Muscle of leg (tissue), 16 donors: Measurements from ENCODE around the gene KRTAP5-2. TPM values are rescaled to one million over a fixed set of nuclear protein-coding genes. Genes with fewer than 3 reads are reported as not detected.
"Not testable (repeated sequence)": the region's sequence is repeated elsewhere in the genome, so short reads cannot be mapped to it uniquely, and the experiment has no call there.

ENCODE experiments used
- DNase-seq: peaks from one replicate; pipeline ENCODE4 v3.0.0; 2013
- H3K27ac ChIP-seq: one replicate; pipeline ENCODE4 v1.5.1; 2013; ENCODE audit warnings: mild to moderate bottlenecking, low read length, control low read depth
- H3K27me3 ChIP-seq: one replicate; pipeline ENCODE4 v1.6.1; 2013; ENCODE audit warnings: low read length; ENCODE audit not compliant: control insufficient read depth, insufficient read depth
- H3K36me3 ChIP-seq: one replicate; pipeline ENCODE4 v1.6.1; 2013; ENCODE audit warnings: low read length; ENCODE audit not compliant: control insufficient read depth, insufficient read depth
- H3K4me1 ChIP-seq: one replicate; pipeline ENCODE4 v1.6.1; 2013; ENCODE audit warnings: low read length; ENCODE audit not compliant: control insufficient read depth, insufficient read depth
- H3K4me3 ChIP-seq: one replicate; pipeline ENCODE4 v1.5.1; 2013; ENCODE audit warnings: low read length, control low read depth
- H3K9me3 ChIP-seq: replicated peaks from 2 replicates; pipeline ENCODE4 v1.6.1; 2013; ENCODE audit warnings: low read depth, low read length; ENCODE audit not compliant: control insufficient read depth
- WGBS: methylation state at CpG from one replicate; pipeline ENCODE4 v1.1.5; 2013; ENCODE audit warnings: missing lambda C conversion rate; ENCODE audit not compliant: insufficient coverage; 5-methylcytosine and 5-hydroxymethylcytosine counted together
- long read RNA-seq, 11 donors: transcript quantifications; one replicate each; lab custom pipeline, GENCODE V29; 2026
- polyA plus RNA-seq, 8 donors: library from polyadenylated mRNA; unstranded; fragments of 120-200 nt; gene quantifications; one replicate each; pipeline versions ENCODE4 v1.2.1 to v1.2.3, GENCODE V29; 2013; ENCODE audit warnings: inconsistent platforms in 1 of 8, low replicate concordance in 1 of 8; ENCODE audit not compliant: insufficient read length in 8 of 8, insufficient read depth in 1 of 8
- total RNA-seq: library from RNA; stranded (reverse); fragments of 120-200 nt; gene quantifications from one replicate; pipeline ENCODE4 v1.2.4, GENCODE V29; 2013

The KRTAP5-2 gene, protein sequence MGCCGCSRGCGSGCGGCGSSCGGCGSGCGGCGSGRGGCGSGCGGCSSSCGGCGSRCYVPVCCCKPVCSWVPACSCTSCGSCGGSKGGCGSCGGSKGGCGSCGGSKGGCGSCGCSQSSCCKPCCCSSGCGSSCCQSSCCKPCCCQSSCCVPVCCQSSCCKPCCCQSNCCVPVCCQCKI
- total RNA-seq (not detected), polyA plus RNA-seq (not detected)
- long read RNA-seq, donor 1, result 0 reads
- long read RNA-seq, donor 2, result 0 reads
- long read RNA-seq, donor 3, result 0 reads
- long read RNA-seq, donor 4, result 0 reads
- long read RNA-seq, donor 5, result 0 reads
- long read RNA-seq, donor 6, result 0 reads
- long read RNA-seq, donor 7, result 0 reads
- long read RNA-seq, donor 8, result 0 reads
- long read RNA-seq, donor 9, result 0 reads
- long read RNA-seq, donor 10, result 0 reads
- long read RNA-seq, donor 11, result 0 reads

DNA sequence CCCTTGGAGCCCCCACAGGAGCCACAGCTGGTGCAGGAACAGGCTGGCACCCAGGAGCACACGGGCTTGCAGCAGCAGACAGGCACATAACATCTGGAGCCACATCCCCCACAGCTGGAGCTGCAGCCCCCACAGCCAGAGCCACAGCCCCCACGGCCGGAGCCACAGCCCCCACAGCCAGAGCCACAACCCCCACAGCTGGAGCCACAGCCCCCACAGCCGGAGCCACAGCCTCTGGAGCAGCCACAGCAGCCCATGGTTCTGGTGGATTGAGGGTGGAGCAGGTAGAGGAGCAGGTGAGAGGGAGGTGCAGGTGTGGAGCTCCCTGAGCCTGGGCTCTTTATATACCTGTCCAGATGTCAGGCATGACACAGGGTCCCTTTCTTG lies at the start of gene KRTAP5-2:
Gene KRTAP5-2, minus strand, starts transcription at position 301 of the 387 bp plus-strand sequence. Its CDS starts 44 bp downstream, at position 257.
- H3K4me1 ChIP-seq, result no peaks in the 10 kb centered on the region
- H3K27ac ChIP-seq, result no peak within 1 kb of the TSS
- H3K27me3 ChIP-seq, result peaks cover 35% of the 10 kb centered on the region
- no peak within 1 kb of the TSS for H3K4me3 ChIP-seq
- no peak for DNase-seq
- no peaks in the 10 kb centered on the region for H3K36me3 ChIP-seq
- no peaks in the 10 kb centered on the region for H3K9me3 ChIP-seq
- 67% methylated on average over 1 of the region's 4 CpGs for WGBS

DNA sequence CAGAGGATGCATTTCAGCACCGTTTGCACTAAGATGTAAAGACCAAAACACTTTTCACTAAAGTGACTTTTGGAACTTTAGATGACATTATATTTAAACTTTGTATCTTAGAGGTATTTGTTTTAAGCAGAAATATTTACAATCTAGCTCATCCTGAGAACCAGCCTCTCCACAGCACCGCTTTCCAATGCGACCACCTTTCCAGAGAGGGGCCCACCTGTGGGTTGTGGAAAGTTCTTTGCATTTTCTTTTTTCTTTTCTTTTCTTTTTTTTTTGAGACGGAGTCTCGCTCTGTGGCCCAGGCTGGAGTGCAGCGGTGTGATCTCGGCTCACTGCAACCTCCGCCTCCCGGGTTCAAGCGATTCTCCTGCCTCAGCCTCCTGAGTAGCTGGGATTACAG lies 48.4 kb upstream of the KRTAP5-2 start:
- not testable (repeated sequence) for DNase-seq, H3K9me3 ChIP-seq, H3K27me3 ChIP-seq, H3K4me1 ChIP-seq, H3K36me3 ChIP-seq, H3K27ac ChIP-seq, H3K4me3 ChIP-seq
- 75% methylated on average over 4 of the region's 10 CpGs for WGBS

- H3K36me3 ChIP-seq, result no peaks in the 10 kb centered on the region
- no peak overlapping the region for H3K27ac ChIP-seq
- H3K9me3 ChIP-seq, result no peaks in the 10 kb centered on the region
- H3K27me3 ChIP-seq, result peaks cover 5% of the 10 kb centered on the region
- no peak for DNase-seq
- 65% methylated on average over 9 of the region's 12 CpGs for WGBS
- H3K4me3 ChIP-seq, result no peak overlapping the region
- H3K4me1 ChIP-seq, result peaks cover under 1% of the 10 kb centered on the region
Observed at GRCh38 chr11:1645357-1645821, 47.3 kb upstream of the KRTAP5-2 start.

GRCh38 chr11:1644601-1645356 lies 46.7 kb upstream of the KRTAP5-2 start:
- Histone ChIP-seq H3K4me1 (peaks cover 6% of the 10 kb centered on the region), H3K27ac (no peak overlapping the region), H3K4me3 (no peak overlapping the region), H3K36me3 (no peaks in the 10 kb centered on the region), H3K9me3 (no peaks in the 10 kb centered on the region), H3K27me3 (peaks cover 10% of the 10 kb centered on the region)
- 87% methylated on average over 13 of the region's 20 CpGs for WGBS
- DNase-seq, result no peak

- Histone ChIP-seq H3K4me3 (no peak overlapping the region), H3K4me1 (peaks cover 9% of the 10 kb centered on the region), H3K27ac (no peak overlapping the region), H3K9me3 (no peaks in the 10 kb centered on the region), H3K36me3 (no peaks in the 10 kb centered on the region), H3K27me3 (peaks cover 19% of the 10 kb centered on the region)
- WGBS, result 83% methylated on average over 5 of the region's 20 CpGs
- no peak for DNase-seq
Observed at GRCh38 chr11:1643146-1643690, 45.1 kb upstream of the KRTAP5-2 start.

- Histone ChIP-seq H3K4me3 (no peak overlapping the region), H3K9me3 (no peaks in the 10 kb centered on the region), H3K27ac (no peak overlapping the region), H3K27me3 (peaks cover 19% of the 10 kb centered on the region), H3K4me1 (peaks cover 9% of the 10 kb centered on the region), H3K36me3 (no peaks in the 10 kb centered on the region)
- WGBS, result 82% methylated on average over 24 of the region's 29 CpGs
- DNase-seq, result no peak
Observed at GRCh38 chr11:1642288-1643145, 44.4 kb upstream of the KRTAP5-2 start.

DNA sequence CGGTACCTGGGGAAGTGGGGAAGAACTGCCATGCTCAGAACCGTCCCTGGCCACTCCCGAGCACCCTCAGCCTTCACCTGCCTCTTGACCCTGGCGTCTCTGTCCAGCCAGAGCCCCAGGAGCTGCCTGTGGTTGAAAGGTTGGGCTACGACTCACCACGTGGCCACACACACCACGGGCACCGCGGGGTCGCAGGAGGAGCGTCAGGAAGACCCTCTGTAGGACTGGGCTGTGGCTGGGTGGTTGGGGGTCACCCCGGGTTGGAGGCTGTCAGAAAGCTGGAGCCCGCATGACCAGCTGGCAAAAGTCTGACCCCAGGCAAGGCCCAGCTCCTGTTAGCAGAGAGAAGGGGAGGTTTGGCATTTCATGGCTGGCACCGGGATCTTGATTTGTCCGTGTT lies 43.0 kb upstream of the KRTAP5-2 start:
- H3K4me1 ChIP-seq, result peaks cover 9% of the 10 kb centered on the region
- H3K36me3 ChIP-seq, result no peaks in the 10 kb centered on the region
- WGBS, result 94% methylated on average over 6 of the region's 15 CpGs
- peaks cover 19% of the 10 kb centered on the region for H3K27me3 ChIP-seq
- no peaks in the 10 kb centered on the region for H3K9me3 ChIP-seq
- no peak for DNase-seq
- no peak overlapping the region for H3K27ac ChIP-seq
- H3K4me3 ChIP-seq, result no peak overlapping the region

- DNase-seq, result no peak
- Histone ChIP-seq H3K9me3 (no peaks in the 10 kb centered on the region), H3K4me1 (peaks cover 9% of the 10 kb centered on the region), H3K27ac (peak overlapping the region; percentile 2), H3K36me3 (no peaks in the 10 kb centered on the region), H3K4me3 (no peak overlapping the region), H3K27me3 (peaks cover 21% of the 10 kb centered on the region)
- WGBS, result 36% methylated on average over 22 of the region's 32 CpGs
Observed at GRCh38 chr11:1640076-1640946, 42.2 kb upstream of the KRTAP5-2 start.

- no peak for DNase-seq
- no peaks in the 10 kb centered on the region for H3K9me3 ChIP-seq
- peak overlapping the region; percentile 71 for H3K27ac ChIP-seq
- H3K27me3 ChIP-seq, result peaks cover 21% of the 10 kb centered on the region
- no peaks in the 10 kb centered on the region for H3K36me3 ChIP-seq
- H3K4me1 ChIP-seq, result peaks cover 9% of the 10 kb centered on the region
- 48% methylated on average over 14 of the region's 15 CpGs for WGBS
- H3K4me3 ChIP-seq, result no peak overlapping the region
Observed at GRCh38 chr11:1639666-1640065, 41.6 kb upstream of the KRTAP5-2 start.
